LoVo (cell line): ENCODE results near the gene NLGN1.

ENCODE experiments used
- DNase-seq: peaks from one replicate; pipeline ENCODE4 v3.0.0-alpha.2; 2016; ENCODE audit warnings: low spot score

Gene NLGN1

GRCh38 chr3:173912126-173912525, 514.6 kb downstream of the NLGN1 start:
- no peak for DNase-seq

DNA sequence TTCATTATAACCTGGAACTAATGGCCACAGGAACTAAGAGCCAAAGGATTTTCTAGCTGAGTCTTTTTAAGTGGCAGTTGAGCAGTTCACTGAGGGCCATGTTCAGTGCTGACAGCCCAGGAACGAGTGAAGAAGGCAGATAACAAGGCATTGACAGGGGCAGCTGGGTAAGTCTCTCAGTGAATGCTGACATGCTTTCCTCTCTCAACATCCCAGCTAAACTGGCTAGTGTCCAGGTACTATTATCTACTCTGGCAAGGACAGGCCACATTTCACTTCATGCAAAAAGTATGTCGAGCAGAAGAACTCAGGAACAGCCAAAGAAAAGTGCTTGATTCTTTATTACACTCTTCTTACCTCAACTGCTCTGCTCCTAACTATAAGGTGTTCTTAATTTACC, 515.9 kb downstream of the NLGN1 start:
- DNase-seq = no peak

DNA sequence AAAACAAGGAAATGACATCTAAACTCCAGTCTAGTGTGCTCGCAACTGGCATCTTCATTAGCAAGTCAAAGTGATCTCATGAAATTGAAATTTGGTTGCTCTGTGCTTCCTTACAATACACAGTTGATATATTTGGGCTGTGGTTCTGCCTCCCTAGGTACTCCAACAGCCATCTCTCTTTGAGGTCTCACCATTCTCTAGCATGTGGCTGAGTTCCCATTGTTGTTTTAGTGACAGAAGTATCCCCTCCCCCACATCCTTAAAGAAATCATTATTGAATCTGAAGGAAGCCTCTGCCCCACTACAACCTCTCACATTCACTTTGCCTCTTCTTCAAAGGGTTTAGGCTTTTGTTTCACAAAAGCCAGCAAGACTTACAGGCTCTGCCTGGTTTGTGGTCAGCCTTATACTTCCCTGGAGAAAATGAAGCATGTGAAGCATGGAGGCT, 516.5 kb downstream of the NLGN1 start:
- DNase-seq = no peak

DNA sequence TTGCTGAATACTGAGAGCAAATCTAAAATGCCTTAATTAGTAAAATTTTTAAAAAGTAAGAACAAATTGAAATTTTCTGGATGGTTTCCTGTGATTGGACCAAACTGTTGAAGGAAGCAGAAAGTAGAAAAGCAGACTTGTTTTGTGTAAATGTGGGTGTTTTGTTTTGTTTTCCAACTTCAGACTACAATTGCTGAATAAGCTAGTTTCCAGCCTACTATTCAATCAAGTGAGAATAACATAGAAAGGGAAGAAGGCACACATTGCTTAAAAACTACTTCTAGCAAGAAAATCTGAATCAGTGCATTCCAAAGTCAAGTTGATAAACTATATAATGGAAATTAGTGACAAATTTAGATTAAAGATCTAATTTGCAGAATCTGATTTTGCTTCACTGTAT, 519.3 kb downstream of the NLGN1 start:
- no peak for DNase-seq

DNA sequence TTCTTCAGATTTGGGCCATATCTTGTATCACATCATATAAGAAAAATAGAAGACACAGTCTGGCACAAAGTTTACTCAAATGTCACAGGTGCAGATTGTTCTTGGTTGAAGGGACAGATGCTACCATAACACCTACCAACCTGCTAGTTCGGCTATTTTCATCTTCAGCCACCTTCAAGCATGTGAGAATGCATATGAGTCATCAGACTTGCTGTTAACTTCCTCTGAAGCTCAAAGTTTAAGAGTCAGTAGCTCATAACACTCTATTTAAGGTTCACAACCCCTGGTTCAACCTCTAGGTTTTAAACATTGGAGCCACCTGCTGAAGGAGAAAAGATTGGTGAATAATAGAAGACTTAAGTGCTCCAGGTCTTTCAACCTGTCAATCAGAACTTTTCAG, 522.8 kb downstream of the NLGN1 start:
- no peak for DNase-seq

DNA sequence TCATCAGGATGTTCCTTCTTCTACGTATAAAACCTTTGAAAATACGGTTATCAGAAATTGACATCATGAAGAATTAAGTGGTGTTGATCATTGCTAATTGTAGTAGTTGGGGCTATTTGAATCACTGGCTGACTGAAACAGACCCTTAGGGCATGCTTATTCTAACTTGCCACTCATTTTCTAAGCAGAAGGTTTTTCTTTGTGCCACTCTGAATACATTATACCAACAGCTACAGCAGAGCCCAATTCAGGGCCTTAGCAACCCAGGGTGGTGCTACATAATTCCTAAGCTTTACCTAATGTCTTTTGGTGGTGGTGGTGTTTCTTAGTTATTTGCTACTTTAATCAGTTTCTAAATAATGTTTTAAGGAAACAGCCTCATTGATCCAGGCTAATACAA, 524.2 kb downstream of the NLGN1 start:
- DNase-seq = no peak

DNA sequence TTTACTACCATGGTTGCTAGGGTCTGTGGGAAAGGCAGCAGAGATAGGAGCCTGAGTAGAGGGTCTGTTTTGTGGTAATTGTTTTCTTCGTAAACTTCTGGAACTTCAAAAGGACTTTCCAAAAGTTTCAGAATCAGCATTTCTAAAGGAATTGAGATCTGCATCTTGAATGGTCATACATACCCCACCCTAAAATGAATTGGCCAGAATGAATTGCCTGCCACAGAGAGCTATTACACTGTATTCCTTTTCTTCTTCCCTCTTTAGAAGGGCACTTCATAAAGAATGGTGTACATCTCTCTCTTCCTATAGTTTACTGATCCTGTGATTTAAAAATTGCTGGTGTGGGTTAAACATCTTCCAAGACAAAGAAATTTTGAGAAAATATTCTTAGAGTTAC, 525.7 kb downstream of the NLGN1 start:
- no peak for DNase-seq

- DNase-seq = no peak
These were observed 532.7 kb downstream of the NLGN1 start for GRCh38 chr3:173930251-173930650.

- no peak for DNase-seq
These were observed 535.1 kb downstream of the NLGN1 start for GRCh38 chr3:173932624-173933023.

DNA sequence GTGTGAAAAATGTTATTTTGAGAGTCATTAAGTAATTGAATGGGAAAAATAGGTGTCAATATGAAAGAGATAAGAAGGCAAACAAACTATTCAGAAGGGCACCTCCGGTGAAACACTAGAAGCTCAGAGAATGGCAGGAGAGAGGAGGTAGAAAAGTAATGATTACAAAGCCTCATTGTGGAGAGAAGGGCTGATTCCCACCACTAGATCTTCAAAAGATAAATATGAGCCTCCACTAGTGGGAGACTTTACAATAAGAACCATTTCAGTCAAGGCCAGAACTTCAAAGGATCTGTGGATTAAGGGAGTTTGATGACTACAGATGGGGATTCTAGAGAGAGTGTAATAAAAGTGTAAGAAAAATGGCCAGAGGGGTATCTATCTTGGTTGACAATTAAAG, 535.6 kb downstream of the NLGN1 start:
- no peak for DNase-seq

- no peak for DNase-seq
These were observed 538.8 kb downstream of the NLGN1 start for GRCh38 chr3:173936316-173936715.

- no peak for DNase-seq
These were observed 540.6 kb downstream of the NLGN1 start for GRCh38 chr3:173938159-173938558.

- no peak for DNase-seq
These were observed 541.1 kb downstream of the NLGN1 start for GRCh38 chr3:173938616-173939015.

- no peak for DNase-seq
These were observed 541.8 kb downstream of the NLGN1 start for GRCh38 chr3:173939331-173939730.

DNA sequence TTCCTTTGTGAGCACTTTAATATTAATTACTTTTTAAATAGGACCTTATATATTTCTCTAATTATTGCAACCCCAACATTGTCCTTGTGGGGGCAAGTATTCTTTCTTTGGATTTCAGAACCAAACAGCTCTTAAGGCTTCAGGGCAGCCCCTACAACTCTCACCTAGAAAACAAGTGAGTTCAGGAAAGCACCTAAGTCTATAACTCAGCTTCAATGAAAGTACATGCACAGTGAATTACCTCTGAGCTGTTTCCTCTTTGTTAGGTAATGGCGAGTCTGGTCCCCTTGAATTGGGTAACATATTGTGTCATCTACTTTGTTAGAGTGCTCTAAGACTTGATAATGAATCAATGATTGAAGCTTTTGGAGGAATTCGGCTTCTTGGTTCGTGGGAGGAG, 545.7 kb downstream of the NLGN1 start:
- no peak for DNase-seq

DNA sequence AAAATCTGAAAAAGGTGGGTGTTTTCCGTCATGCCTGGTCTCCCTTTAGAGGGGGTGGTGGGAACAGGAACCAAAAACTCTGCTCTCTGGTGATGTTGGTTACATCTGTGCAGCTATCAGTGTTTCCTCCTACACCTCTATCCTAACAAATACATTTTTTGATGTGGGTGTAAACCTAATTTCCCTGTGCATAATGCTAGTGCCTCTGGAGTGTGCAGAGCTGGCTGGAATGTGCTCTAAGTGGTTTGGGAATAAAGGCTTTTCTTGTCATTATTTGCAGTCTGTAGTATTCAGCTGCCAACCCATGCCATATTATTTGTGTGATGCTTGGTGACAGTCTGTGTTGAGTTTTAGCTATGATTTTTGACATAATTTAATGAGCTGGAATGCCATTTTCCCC, 547.6 kb downstream of the NLGN1 start:
- DNase-seq = no peak

GRCh38 chr3:173945806-173946205, 548.3 kb downstream of the NLGN1 start:
- DNase-seq = no peak

DNA sequence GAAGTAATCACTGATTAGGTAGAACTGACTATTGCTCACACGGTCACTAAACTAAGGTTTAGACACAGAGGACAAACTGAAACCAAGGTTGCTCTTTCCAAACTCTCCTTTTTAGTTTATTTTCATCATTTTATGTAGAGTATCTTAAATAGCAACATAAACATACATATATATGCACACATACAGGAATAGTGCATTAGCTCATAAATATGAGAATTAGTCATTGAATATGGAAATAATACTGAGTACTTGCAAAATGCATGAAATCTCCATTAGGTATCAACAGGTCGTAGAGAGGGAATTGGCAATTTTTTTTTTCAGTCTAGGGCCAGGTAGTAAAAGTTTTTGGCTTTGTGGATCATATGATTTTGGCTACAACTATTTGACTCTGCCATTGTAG, 557.1 kb downstream of the NLGN1 start:
- no peak for DNase-seq

- DNase-seq = no peak
These were observed 560.1 kb downstream of the NLGN1 start for GRCh38 chr3:173957646-173958045.

DNA sequence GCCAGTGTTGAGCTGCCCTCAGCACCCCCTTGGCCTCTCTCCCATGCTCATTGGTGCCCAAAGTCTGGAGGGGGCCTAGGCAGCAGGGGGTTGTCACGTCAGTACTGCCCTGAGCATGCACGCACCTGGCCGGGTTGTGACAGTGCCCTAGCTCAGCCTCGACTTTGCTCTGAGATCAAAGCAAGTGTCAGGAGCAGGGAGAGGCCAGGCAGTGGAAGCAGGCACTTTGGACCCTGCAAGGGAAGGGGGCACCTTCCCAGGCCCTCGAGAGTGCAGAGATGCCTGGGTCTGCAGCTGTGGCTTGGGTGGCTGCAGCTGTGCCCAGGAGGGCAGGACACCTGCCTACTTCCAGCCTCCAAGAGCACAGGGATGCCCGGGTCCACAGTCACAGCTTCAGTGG, 561.3 kb downstream of the NLGN1 start:
- no peak for DNase-seq

DNA sequence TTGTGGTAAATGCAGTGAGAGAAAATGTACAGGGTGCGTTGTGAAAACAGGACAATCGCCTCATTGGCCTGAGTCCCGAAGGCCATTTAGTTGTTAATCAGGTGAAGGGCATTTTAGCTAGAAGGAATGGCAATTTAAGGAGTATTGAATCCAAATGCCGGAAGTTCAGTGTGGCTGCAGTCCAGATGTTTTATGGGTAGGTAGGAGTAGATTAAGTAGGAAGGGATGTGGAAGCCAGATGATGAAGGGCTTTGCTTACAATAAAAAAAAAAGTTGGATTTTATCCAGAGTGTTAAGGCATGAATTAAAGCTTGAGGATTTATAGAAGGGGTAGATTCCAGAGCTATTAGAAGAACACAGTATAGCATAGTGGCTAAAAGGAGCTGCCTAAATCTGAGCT, 572.7 kb downstream of the NLGN1 start:
- DNase-seq = no peak

DNA sequence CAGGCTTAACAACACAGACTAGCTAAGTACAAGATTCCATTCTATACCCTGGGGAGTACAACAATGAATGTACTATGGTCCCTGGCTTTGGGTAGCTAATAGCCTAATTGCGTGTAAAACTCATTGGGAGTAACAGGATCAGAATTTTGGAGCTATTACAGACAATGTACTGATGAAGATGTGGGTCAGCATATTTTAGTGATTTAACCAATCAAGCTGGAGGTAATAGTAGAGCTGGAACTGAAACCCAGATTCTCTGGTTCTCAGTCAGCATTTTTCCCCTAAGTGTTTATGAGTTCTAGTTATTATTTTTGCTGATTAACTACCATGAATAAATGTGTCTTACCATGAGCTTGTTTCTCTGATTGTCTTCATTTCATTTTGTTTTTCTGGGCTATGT, 578.7 kb downstream of the NLGN1 start:
- no peak for DNase-seq

DNA sequence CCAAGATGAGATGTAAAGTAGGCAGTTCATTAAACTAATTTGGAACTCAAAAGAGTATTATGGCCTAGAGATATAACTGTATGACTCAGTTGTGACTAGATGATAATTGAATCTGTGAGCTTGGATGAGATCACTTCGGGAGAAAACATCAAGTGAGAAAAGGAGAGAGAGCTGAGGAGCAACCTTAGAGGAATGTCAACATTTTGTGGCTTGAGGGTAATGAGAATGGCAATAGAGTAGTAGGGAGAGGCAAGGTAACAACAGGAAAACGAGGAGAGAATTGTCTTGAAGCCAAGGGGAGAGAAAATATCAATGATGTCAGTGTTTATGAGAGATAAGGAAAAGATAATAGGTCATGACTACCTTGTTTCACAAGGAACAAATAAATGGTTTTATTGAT, 580.2 kb downstream of the NLGN1 start:
- no peak for DNase-seq

- DNase-seq = no peak
These were observed 585.8 kb downstream of the NLGN1 start for GRCh38 chr3:173983343-173983742.

- no peak for DNase-seq
These were observed 589.4 kb downstream of the NLGN1 start for GRCh38 chr3:173986861-173987410.
